Measurements from ENCODE around the gene TBC1D5. TPM values are rescaled to one million over a fixed set of nuclear protein-coding genes. Genes with fewer than 3 reads are reported as not detected.

TBC1D5 gene
- total RNA-seq, 1 experiment from 2014 or later = 30.4 TPM

DNA sequence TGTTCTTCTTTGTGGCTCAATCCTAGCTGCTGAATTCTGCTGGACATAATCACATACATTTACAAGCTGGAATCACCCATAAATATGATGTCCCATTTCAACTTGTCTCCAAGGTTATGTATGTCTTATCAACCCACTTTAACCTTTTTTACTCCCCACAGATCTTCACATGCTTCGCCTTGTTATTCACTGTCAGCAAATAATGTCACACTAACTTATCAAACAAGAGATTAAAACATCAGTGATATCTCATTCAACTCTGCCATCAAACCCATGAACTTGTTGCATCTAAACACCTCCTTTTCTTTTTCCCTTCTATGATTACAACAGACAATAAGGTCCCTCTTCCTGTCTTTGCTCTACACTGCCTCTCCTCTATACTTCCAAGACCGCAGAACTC, 240.7 kb downstream of the TBC1D5 start:
- ChIA-PET CTCF (no interaction called here), POLR2A (no interaction called here)
- TF ChIP-seq, protein P1, sequence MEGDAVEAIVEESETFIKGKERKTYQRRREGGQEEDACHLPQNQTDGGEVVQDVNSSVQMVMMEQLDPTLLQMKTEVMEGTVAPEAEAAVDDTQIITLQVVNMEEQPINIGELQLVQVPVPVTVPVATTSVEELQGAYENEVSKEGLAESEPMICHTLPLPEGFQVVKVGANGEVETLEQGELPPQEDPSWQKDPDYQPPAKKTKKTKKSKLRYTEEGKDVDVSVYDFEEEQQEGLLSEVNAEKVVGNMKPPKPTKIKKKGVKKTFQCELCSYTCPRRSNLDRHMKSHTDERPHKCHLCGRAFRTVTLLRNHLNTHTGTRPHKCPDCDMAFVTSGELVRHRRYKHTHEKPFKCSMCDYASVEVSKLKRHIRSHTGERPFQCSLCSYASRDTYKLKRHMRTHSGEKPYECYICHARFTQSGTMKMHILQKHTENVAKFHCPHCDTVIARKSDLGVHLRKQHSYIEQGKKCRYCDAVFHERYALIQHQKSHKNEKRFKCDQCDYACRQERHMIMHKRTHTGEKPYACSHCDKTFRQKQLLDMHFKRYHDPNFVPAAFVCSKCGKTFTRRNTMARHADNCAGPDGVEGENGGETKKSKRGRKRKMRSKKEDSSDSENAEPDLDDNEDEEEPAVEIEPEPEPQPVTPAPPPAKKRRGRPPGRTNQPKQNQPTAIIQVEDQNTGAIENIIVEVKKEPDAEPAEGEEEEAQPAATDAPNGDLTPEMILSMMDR (IDR thresholded peaks at IDR 0.05) = no peak
- TF ChIP-seq TCF7L2 (IDR thresholded peaks at IDR 0.05; ENCODE audit: low read depth, low read length) (no peak), SIN3A (IDR thresholded peaks at IDR 0.05; ENCODE audit: borderline replicate concordance, insufficient read depth, low read depth, low read length) (no peak), POLR2AphosphoS5 (IDR thresholded peaks at IDR 0.05; ENCODE audit: low read depth, low read length) (no peak)
- TF ChIP-seq, protein P2, sequence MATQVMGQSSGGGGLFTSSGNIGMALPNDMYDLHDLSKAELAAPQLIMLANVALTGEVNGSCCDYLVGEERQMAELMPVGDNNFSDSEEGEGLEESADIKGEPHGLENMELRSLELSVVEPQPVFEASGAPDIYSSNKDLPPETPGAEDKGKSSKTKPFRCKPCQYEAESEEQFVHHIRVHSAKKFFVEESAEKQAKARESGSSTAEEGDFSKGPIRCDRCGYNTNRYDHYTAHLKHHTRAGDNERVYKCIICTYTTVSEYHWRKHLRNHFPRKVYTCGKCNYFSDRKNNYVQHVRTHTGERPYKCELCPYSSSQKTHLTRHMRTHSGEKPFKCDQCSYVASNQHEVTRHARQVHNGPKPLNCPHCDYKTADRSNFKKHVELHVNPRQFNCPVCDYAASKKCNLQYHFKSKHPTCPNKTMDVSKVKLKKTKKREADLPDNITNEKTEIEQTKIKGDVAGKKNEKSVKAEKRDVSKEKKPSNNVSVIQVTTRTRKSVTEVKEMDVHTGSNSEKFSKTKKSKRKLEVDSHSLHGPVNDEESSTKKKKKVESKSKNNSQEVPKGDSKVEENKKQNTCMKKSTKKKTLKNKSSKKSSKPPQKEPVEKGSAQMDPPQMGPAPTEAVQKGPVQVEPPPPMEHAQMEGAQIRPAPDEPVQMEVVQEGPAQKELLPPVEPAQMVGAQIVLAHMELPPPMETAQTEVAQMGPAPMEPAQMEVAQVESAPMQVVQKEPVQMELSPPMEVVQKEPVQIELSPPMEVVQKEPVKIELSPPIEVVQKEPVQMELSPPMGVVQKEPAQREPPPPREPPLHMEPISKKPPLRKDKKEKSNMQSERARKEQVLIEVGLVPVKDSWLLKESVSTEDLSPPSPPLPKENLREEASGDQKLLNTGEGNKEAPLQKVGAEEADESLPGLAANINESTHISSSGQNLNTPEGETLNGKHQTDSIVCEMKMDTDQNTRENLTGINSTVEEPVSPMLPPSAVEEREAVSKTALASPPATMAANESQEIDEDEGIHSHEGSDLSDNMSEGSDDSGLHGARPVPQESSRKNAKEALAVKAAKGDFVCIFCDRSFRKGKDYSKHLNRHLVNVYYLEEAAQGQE (IDR thresholded peaks at IDR 0.05; ENCODE audit: insufficient read depth in 1 of 2, low read depth in 2 of 2, low read length in 1 of 2) = no peak

GRCh38 chr3:17500618-17501017, 241.8 kb downstream of the TBC1D5 start:
- ATAC-seq = no peak
- Histone ChIP-seq H3K36me3 (ENCODE audit: control insufficient read depth, insufficient read depth, low read length) (no peaks in the 10 kb centered on the region), H3K4me3 (ENCODE audit: low read depth in 2 of 2, low read length in 2 of 2) (no peak overlapping the region), H3K4me1 (ENCODE audit: control insufficient read depth, insufficient read depth, low read length) (no peaks in the 10 kb centered on the region), H3K27ac (ENCODE audit: low read length) (no peak overlapping the region), H3K9me3 (ENCODE audit: control insufficient read depth, insufficient read depth, low read depth, low read length) (no peaks in the 10 kb centered on the region), H3K27me3 (ENCODE audit: control insufficient read depth, insufficient read depth, low read length) (no peaks in the 10 kb centered on the region)
- no peak for TF ChIP-seq TCF7L2 (IDR thresholded peaks at IDR 0.05; ENCODE audit: low read depth, low read length)
- TF ChIP-seq, protein P2 (IDR thresholded peaks at IDR 0.05; ENCODE audit: insufficient read depth in 1 of 2, low read depth in 2 of 2, low read length in 1 of 2) = no peak
- no peak for TF ChIP-seq SIN3A (IDR thresholded peaks at IDR 0.05; ENCODE audit: borderline replicate concordance, insufficient read depth, low read depth, low read length)
- DNase-seq (ENCODE audit: low read depth, low spot score) = no peak
- CTCF ChIA-PET = interaction anchor here (0.5 kb wide), 1 partner anchor 72 kb away, joined by 4 read pairs; no protein-coding TSS in a partner anchor
- intact Hi-C loops (cut with micrococcal nuclease; ENCODE audit: unreplicated experiment) (no loop called here), in situ Hi-C loops (cut with HindIII; ENCODE audit: low pct_unique_long_range_greater_than_20kb, low sequenced_read_pairs) (no loop called here)
- POLR2A ChIA-PET = no interaction called here
- no TSS peak for BruUV-seq (replicated peaks)

More for the DNA sequence above, 240.7 kb downstream of the TBC1D5 start:
- no TSS peak for BruUV-seq (replicated peaks)
- Histone ChIP-seq H3K36me3 (ENCODE audit: control insufficient read depth, insufficient read depth, low read length) (no peaks in the 10 kb centered on the region), H3K27ac (ENCODE audit: low read length) (no peak overlapping the region), H3K27me3 (ENCODE audit: control insufficient read depth, insufficient read depth, low read length) (no peaks in the 10 kb centered on the region), H3K4me3 (ENCODE audit: low read depth in 2 of 2, low read length in 2 of 2) (no peak overlapping the region), H3K4me1 (ENCODE audit: control insufficient read depth, insufficient read depth, low read length) (no peaks in the 10 kb centered on the region), H3K9me3 (ENCODE audit: control insufficient read depth, insufficient read depth, low read depth, low read length) (no peaks in the 10 kb centered on the region)
- ATAC-seq (no peak), DNase-seq (ENCODE audit: low read depth, low spot score) (no peak)
- in situ Hi-C loops (cut with HindIII; ENCODE audit: low pct_unique_long_range_greater_than_20kb, low sequenced_read_pairs) (no loop called here), intact Hi-C loops (cut with micrococcal nuclease; ENCODE audit: unreplicated experiment) (no loop called here)

Measured in Panc1 (cell line).